Measurements from ENCODE around the gene RBBP8NL.

Gene RBBP8NL

GRCh38 chr20:62391165-62392076 is 35.9 kb downstream of the RBBP8NL start:
- no peak for ATAC-seq
- TF ChIP-seq CSDC2 (CRISPR knock-in tag; IDR thresholded peaks at IDR 0.05) (no peak), ESRRG (CRISPR knock-in tag; IDR thresholded peaks at IDR 0.05) (no peak), PATZ1 (CRISPR knock-in tag; IDR thresholded peaks at IDR 0.05; ENCODE audit: borderline replicate concordance) (no peak), ZC3H10 (CRISPR knock-in tag; IDR thresholded peaks at IDR 0.05) (no peak), ARNTL (CRISPR knock-in tag; IDR thresholded peaks at IDR 0.05; ENCODE audit: borderline replicate concordance, low read depth) (no peak), OSR1 (CRISPR knock-in tag; IDR thresholded peaks at IDR 0.05) (no peak), POU6F1 (CRISPR knock-in tag; IDR thresholded peaks at IDR 0.05; ENCODE audit: borderline replicate concordance, low read depth) (no peak), ISL1 (CRISPR knock-in tag; IDR thresholded peaks at IDR 0.05) (no peak), CREB5 (CRISPR knock-in tag; IDR thresholded peaks at IDR 0.05; ENCODE audit: low read depth) (no peak), ZNF70 (CRISPR knock-in tag; IDR thresholded peaks at IDR 0.05) (no peak), ZNF565 (CRISPR knock-in tag; conservative IDR thresholded peaks at IDR 0.05; ENCODE audit: low read depth) (no peak), TCF4 (CRISPR knock-in tag; IDR thresholded peaks at IDR 0.05; ENCODE audit: borderline replicate concordance) (no peak), ZNF8 (CRISPR knock-in tag; IDR thresholded peaks at IDR 0.05) (no peak), PPARA (CRISPR knock-in tag; IDR thresholded peaks at IDR 0.05; ENCODE audit: borderline replicate concordance) (no peak), BACH2 (CRISPR knock-in tag; IDR thresholded peaks at IDR 0.05; ENCODE audit: borderline replicate concordance) (no peak), SNAI2 (CRISPR knock-in tag; IDR thresholded peaks at IDR 0.05) (no peak), GLIS3 (CRISPR knock-in tag; IDR thresholded peaks at IDR 0.05) (no peak), TOX (CRISPR knock-in tag; IDR thresholded peaks at IDR 0.05; ENCODE audit: borderline replicate concordance) (no peak)
- TF ChIP-seq, protein P1, sequence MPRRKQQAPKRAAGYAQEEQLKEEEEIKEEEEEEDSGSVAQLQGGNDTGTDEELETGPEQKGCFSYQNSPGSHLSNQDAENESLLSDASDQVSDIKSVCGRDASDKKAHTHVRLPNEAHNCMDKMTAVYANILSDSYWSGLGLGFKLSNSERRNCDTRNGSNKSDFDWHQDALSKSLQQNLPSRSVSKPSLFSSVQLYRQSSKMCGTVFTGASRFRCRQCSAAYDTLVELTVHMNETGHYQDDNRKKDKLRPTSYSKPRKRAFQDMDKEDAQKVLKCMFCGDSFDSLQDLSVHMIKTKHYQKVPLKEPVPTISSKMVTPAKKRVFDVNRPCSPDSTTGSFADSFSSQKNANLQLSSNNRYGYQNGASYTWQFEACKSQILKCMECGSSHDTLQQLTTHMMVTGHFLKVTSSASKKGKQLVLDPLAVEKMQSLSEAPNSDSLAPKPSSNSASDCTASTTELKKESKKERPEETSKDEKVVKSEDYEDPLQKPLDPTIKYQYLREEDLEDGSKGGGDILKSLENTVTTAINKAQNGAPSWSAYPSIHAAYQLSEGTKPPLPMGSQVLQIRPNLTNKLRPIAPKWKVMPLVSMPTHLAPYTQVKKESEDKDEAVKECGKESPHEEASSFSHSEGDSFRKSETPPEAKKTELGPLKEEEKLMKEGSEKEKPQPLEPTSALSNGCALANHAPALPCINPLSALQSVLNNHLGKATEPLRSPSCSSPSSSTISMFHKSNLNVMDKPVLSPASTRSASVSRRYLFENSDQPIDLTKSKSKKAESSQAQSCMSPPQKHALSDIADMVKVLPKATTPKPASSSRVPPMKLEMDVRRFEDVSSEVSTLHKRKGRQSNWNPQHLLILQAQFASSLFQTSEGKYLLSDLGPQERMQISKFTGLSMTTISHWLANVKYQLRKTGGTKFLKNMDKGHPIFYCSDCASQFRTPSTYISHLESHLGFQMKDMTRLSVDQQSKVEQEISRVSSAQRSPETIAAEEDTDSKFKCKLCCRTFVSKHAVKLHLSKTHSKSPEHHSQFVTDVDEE (CRISPR knock-in tag; IDR thresholded peaks at IDR 0.05): no peak

DNA sequence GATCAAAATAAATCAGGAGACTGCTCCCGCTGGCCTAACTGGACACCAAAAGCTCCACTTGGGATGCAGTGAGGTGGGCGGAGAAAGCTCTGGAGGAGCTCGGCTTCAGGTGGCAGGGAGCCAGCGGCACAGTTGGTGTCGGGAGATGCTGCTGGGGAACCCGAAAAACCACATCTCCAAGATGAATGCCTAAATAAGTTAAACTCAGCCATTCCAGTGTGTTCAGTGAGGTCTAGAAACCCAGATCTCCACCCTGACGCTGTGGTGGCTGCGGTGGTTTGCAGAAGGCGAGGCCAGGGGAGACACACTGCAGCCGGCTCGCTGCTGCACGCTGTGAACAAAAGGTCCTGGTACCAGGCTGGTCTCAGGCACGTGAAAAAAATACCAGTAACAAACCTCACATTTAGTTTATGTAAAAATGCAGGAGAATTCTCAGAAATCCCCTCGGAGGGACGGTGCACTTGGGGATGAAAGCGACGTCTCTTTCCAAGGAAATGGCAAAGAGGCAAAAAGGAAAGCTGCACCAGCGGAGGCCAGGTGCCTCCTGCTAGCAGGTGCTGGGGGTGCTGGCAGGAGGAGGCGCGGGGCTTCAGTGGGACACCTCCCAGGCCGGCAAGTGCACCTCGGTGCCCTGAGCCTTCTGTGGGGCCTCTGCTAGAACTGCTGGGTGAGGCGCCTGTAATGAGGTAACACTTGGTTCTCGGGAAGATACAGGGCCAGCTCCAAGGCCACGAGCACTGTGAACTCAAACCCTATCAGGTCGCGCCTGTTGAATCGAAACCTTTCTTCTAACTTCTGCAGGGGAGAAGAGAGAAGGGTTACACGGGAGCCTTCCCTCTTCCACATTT is 36.8 kb downstream of the RBBP8NL start:
- TF ChIP-seq CREB5 (CRISPR knock-in tag; IDR thresholded peaks at IDR 0.05; ENCODE audit: low read depth) (no peak), ZFP3 (CRISPR knock-in tag; IDR thresholded peaks at IDR 0.05) (no peak), TOX (CRISPR knock-in tag; IDR thresholded peaks at IDR 0.05; ENCODE audit: borderline replicate concordance) (no peak), CSDC2 (CRISPR knock-in tag; IDR thresholded peaks at IDR 0.05) (no peak), SNAI2 (CRISPR knock-in tag; IDR thresholded peaks at IDR 0.05) (no peak), ESRRG (CRISPR knock-in tag; IDR thresholded peaks at IDR 0.05) (no peak), ZNF565 (CRISPR knock-in tag; conservative IDR thresholded peaks at IDR 0.05; ENCODE audit: low read depth) (no peak)
- ATAC-seq: no peak

Data from SK-N-SH treated with all-trans-retinoic acid at 6 μM for 48 hours (cell line).